GM19455 (cell line): ENCODE measurements around the gene TBP.
"Not testable (repeated sequence)": the region's sequence is repeated elsewhere in the genome, so short reads cannot be mapped to it uniquely, and the experiment has no call there.

ENCODE experiments used
- ATAC-seq: cut with Tn5 transposase; IDR thresholded peaks from one replicate; pipeline ENCODE4 v1.9.1; 2021; ENCODE audit not compliant: unreplicated experiment

The TBP gene

GRCh38 chr6:170597278-170597677 lies 43.1 kb downstream of the TBP start:
- no peak for ATAC-seq

GRCh38 chr6:170605574-170606259 lies 51.5 kb downstream of the TBP start:
- no peak for ATAC-seq

GRCh38 chr6:170609225-170609624 lies 55.1 kb downstream of the TBP start:
- ATAC-seq: not testable (repeated sequence)

- peak; percentile 66 for ATAC-seq
Measured at GRCh38 chr6:170612256-170612804, 58.2 kb downstream of the TBP start.

GRCh38 chr6:170616020-170616554 lies 61.9 kb downstream of the TBP start:
- ATAC-seq: not testable (repeated sequence)
